Activated naive CD8-positive, alpha-beta T cell treated with anti-CD3 and anti-CD28 coated beads, Interleukin-2, amount 10 ng/mL, durations not matched to agents 7 days and 5 days (primary cell): ENCODE measurements around the gene NUDT3. TPM values are rescaled to one million over a fixed set of nuclear protein-coding genes. Genes with fewer than 3 reads are reported as not detected.
"Not testable (repeated sequence)": the region's sequence is repeated elsewhere in the genome, so short reads cannot be mapped to it uniquely, and the experiment has no call there.

Source experiments
- ATAC-seq: fragments of 150-1000 bp; cut with Tn5 transposase; one replicate; pipeline ENCODE4 v1.10.0; 2021; ENCODE audit warnings: low read depth, moderate library complexity
- POLR2A ChIA-PET: fragments of 350-600 bp; sonication (Branson Sonifier 250); formaldehyde crosslinking; loops from one replicate; lab custom pipeline; 2021; ENCODE audit warnings: antibody characterized with exemption; lab: Charles Lee
- DNase-seq: peaks from one replicate; pipeline ENCODE4 v3.0.0; 2021
- H3K27ac Mint-ChIP-seq: one replicate; pipeline ENCODE4 v1.8.0; 2022; ENCODE audit warnings: mild to moderate bottlenecking, mixed read lengths
- H3K27me3 Mint-ChIP-seq: one replicate; pipeline ENCODE4 v1.8.0; 2022; ENCODE audit warnings: mild to moderate bottlenecking, moderate library complexity, mixed read lengths
- H3K36me3 Mint-ChIP-seq: one replicate; pipeline ENCODE4 v1.8.0; 2021; ENCODE audit warnings: mild to moderate bottlenecking, mixed read lengths
- H3K4me1 Mint-ChIP-seq: one replicate; pipeline ENCODE4 v1.8.0; 2021; ENCODE audit warnings: mixed read lengths
- H3K4me3 Mint-ChIP-seq: one replicate; pipeline ENCODE4 v1.8.0; 2022; ENCODE audit warnings: mild to moderate bottlenecking, moderate library complexity, mixed read lengths
- H3K9me3 Mint-ChIP-seq: one replicate; pipeline ENCODE4 v1.8.0; 2021; ENCODE audit warnings: mixed read lengths
- total RNA-seq, 2 experiments: library from RNA; stranded (reverse); gene quantifications; one replicate each; pipeline ENCODE4 v1.2.3, GENCODE V29; 2021

NUDT3 gene
- total RNA-seq, 2 experiments from 2014 or later, result 17.7 to 18.7 TPM

DNA sequence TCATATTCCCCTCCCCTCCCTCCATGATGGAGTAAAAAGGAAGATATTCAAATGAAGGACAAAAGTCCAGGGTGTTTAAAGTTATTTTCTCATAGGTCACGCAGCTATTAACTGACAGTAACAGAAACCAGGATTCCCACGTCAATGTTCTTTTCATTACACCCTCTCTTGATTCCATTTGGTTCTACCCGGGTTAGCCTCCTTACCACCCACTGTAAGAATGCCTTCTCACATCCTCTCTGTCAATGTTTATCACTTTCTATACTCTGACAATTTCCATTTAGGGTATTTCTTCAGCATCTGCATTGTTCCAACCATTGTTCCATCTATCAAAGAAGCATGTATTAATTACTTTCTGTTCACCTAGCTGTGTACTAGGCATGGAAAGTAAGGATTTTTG, 52.1 kb downstream of the NUDT3 start:
- no peak overlapping the region for H3K27ac Mint-ChIP-seq
- H3K27me3 Mint-ChIP-seq, result no peaks in the 10 kb centered on the region
- no peak overlapping the region for H3K4me3 Mint-ChIP-seq
- peaks cover 3% of the 10 kb centered on the region for H3K9me3 Mint-ChIP-seq
- DNase-seq (no peak), ATAC-seq (no peak)
- peaks cover 37% of the 10 kb centered on the region for H3K4me1 Mint-ChIP-seq
- peaks cover 22% of the 10 kb centered on the region for H3K36me3 Mint-ChIP-seq
- POLR2A ChIA-PET, result no interaction called here

DNA sequence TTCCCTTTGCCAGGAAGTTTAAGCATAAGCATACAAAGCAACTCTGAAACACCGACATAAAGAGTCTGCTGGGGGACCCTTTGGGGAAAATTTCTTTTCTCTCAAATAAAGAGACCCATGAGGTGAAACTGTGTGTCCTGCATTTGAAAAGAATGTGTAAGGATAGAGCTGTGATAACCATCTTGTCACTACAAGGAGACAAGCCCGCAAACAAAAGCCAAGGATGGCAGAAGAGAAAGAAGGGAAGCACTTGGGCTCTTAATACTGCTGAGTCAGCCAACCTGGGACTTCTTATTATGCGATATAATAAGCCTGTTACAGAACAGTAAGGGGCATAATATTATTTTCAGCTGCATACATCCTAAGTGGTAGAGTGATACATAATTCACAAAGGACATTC, 52.5 kb downstream of the NUDT3 start:
- peaks cover 3% of the 10 kb centered on the region for H3K9me3 Mint-ChIP-seq
- H3K4me3 Mint-ChIP-seq, result no peak overlapping the region
- ATAC-seq (no peak), DNase-seq (no peak)
- H3K36me3 Mint-ChIP-seq, result peaks cover 22% of the 10 kb centered on the region
- H3K4me1 Mint-ChIP-seq, result peaks cover 37% of the 10 kb centered on the region
- no peak overlapping the region for H3K27ac Mint-ChIP-seq
- POLR2A ChIA-PET, result no interaction called here
- no peaks in the 10 kb centered on the region for H3K27me3 Mint-ChIP-seq

DNA sequence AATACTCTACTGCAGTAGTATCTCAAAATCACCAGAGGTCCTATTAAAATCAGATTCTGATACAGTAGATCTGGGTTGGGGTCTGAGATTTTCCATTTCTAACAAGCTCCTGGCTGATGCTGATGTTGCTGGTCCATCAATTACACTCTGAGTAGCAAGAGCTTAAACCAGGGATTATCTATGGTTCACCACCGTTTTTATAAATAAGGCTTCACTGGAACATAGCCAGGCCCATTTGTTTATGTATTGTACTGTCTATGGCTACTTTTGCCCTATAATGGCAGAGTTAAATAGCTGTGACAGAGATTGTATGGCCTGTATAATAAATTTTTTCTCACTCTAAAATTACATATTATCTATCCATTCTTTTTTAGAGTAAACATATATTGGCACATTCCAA, 53.0 kb downstream of the NUDT3 start:
- Mint-ChIP-seq H3K4me1 (peaks cover 34% of the 10 kb centered on the region), H3K27me3 (no peaks in the 10 kb centered on the region), H3K9me3 (peaks cover 3% of the 10 kb centered on the region), H3K36me3 (peaks cover 22% of the 10 kb centered on the region), H3K27ac (no peak overlapping the region), H3K4me3 (no peak overlapping the region)
- ATAC-seq, result no peak
- POLR2A ChIA-PET, result no interaction called here
- no peak for DNase-seq

DNA sequence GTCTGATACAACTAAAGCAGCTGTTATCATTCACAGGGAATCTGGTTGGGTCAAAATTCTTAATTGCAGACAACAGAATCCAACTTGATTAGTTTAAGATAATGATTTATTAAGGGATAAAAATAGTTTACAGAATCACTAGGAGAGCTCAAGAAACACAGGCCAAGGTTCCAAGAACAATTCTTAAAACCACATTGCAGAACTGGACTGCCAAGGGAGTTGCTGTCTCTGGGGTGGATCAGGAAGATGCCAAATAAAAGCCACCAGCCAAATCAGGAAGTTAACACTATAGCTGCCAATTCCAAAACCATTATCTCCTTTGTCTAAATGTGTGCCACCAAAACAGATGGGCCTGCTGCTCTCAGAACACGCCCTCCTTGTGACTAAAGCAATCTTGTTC, 53.7 kb downstream of the NUDT3 start:
- DNase-seq (no peak), ATAC-seq (no peak)
- H3K4me1 Mint-ChIP-seq, result peaks cover 28% of the 10 kb centered on the region
- POLR2A ChIA-PET, result no interaction called here
- no peak overlapping the region for H3K27ac Mint-ChIP-seq
- H3K36me3 Mint-ChIP-seq, result peaks cover 22% of the 10 kb centered on the region
- no peaks in the 10 kb centered on the region for H3K9me3 Mint-ChIP-seq
- no peak overlapping the region for H3K4me3 Mint-ChIP-seq
- no peaks in the 10 kb centered on the region for H3K27me3 Mint-ChIP-seq

DNA sequence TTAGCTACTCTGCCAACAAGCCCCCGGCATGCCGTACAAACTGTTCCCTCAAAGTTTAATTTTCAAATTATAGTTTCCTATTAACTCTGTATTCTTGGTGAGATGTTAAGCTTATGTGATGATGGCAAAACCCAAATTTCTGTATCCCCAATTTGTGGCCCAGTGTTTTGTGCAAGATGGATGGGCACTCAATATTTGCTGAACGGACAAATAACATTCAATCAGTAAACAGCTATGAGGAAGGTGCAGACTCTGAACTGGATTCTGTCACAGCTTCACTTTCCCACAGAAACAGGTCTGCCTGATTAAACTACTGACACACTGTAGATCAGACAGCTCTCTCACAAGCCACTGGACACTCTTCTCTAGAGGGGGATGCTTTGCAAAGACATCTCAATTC, 54.1 kb downstream of the NUDT3 start:
- peaks cover 22% of the 10 kb centered on the region for H3K36me3 Mint-ChIP-seq

DNA sequence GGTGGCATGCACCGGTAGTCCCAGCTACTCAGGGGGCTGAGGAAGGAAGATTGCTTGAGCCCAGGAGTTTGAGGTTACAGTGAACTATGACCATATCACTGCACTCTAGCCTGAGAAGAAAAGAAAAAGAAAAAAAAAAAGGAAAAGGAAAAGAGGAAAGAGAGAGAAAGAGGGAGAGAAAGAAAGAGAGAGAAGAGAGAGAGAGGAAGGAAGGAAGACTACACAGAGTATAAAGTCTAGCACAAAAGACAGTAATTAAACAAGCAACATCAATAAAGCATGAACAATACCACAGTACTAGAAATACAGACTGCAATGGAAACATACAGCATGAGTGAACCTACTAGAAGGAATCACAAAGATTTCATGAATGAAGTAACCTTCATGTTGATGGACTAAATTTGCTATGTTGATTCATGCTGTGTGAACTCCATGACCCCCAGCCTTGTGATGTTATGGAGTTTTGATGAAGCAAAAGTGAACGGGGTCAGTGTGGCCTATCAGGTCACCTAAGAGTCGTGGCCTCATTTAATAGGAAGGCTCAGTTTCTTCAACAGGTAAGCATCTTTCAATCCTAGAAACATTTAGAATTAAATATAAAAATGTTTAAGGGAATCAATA, 57.6 kb downstream of the NUDT3 start:
- POLR2A ChIA-PET, result no interaction called here
- H3K4me1 Mint-ChIP-seq, result peaks cover 25% of the 10 kb centered on the region
- no peak overlapping the region for H3K27ac Mint-ChIP-seq
- no peak for DNase-seq
- H3K36me3 Mint-ChIP-seq, result peaks cover 11% of the 10 kb centered on the region
- ATAC-seq, result no peak
- no peaks in the 10 kb centered on the region for H3K9me3 Mint-ChIP-seq
- H3K4me3 Mint-ChIP-seq, result no peak overlapping the region
- no peaks in the 10 kb centered on the region for H3K27me3 Mint-ChIP-seq

More for the DNA sequence above, 54.1 kb downstream of the NUDT3 start:
- no peak overlapping the region for H3K4me3 Mint-ChIP-seq
- peaks cover 29% of the 10 kb centered on the region for H3K4me1 Mint-ChIP-seq
- H3K9me3 Mint-ChIP-seq, result no peaks in the 10 kb centered on the region
- ATAC-seq (no peak), DNase-seq (no peak)
- no peak overlapping the region for H3K27ac Mint-ChIP-seq
- no peaks in the 10 kb centered on the region for H3K27me3 Mint-ChIP-seq
- POLR2A ChIA-PET, result no interaction called here

DNA sequence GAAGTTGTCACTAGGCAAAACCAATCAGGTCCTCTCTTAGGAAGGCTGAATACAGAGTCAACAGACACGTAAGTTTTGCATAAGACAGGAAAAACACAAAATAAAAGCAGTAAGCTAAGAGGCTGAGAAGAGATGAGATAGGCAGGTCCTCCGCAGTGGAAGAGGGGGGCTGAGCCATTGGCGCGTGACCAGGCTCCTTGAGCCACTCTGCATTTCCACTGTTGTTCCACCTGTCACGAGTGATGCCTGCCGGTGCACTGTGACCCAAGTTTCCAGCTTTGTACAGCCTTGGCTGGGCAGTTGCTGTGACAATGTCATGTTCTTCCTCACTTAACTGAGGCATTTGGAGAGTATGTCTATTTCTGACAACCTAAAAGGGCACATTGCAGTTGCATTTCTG, 58.6 kb downstream of the NUDT3 start:
- H3K9me3 Mint-ChIP-seq, result no peaks in the 10 kb centered on the region
- ATAC-seq (no peak), DNase-seq (no peak)
- no peak overlapping the region for H3K4me3 Mint-ChIP-seq
- POLR2A ChIA-PET, result no interaction called here
- H3K4me1 Mint-ChIP-seq, result peaks cover 23% of the 10 kb centered on the region
- H3K27me3 Mint-ChIP-seq, result no peaks in the 10 kb centered on the region
- no peak overlapping the region for H3K27ac Mint-ChIP-seq
- peaks cover 14% of the 10 kb centered on the region for H3K36me3 Mint-ChIP-seq

DNA sequence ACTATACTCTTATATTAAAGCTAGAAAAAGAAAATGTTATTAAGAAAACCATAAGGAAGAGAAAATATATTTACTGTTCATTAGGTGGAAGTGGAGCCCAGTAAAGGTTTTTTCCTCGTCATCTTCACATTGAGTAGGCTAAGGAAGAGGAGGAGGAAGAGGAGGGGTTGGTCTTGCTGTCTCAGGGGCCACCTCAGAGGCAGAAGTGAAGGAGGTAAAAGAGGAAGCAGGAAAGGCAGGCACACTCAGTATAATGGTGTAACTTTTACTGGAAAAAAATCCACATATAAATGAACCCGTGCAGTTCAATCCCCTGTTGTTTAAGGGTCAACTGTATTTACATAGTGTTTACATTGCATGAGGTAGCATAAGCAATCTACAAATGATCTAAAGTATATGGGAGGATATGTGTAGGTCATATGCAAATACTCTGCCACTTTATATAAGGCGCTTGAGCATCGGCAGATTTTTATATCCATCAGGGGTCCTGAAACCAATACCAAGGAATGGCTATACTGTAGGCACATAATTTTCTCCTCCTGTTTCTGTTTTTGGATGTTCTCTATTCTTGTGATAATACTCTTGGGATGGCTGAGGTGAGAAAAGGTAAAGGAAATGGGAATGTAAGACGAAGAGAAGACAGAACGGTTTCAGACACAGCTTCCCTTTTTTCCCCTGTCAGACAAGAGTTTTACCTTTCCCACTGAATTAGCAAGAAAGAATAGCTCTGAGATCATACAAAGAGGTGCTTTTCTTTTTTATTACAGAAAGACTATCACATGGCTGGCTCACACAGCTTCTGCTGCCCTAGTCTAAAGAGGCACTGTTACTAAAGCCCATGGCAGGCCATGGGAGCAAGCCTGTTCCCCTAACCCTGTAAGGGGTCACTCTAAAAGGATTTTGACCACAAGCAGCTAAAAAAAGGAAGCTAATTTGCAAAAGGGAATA, 59.9 kb downstream of the NUDT3 start:
- Mint-ChIP-seq H3K27ac (no peak overlapping the region), H3K36me3 (peaks cover 14% of the 10 kb centered on the region), H3K4me1 (peaks cover 14% of the 10 kb centered on the region), H3K9me3 (no peaks in the 10 kb centered on the region), H3K4me3 (no peak overlapping the region), H3K27me3 (no peaks in the 10 kb centered on the region)
- ATAC-seq (no peak), DNase-seq (no peak)
- POLR2A ChIA-PET, result no interaction called here

DNA sequence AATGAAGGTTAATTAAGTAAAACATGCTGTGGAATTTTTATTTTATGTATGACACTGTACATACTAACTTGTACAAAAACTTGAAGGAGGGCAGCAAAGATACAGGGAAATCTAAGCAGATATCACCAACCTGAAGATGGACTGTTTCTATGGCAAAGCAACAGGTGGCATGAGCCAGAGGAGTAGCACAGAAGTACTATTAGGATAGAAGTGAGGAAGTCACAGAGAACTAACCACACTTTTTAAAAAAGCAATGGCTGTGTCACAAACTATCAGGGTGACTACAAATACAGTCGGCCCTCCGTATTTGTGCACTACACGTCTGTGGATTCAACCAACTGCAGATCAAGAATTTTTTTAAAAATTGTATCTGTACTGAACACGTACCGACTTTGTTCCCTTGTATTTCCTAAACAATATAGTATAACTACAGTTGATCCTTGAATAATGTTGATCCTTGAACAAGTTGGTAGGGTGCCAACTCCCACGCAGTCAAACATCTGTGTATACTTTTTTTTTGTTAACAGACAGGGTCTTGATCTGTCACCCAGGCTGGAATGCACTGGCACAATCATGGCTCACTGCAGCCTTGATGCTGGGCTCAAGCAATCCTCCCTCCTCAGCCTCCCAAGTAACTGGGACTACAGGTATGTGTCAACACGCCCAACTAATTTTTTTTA, 61.0 kb downstream of the NUDT3 start:
- Mint-ChIP-seq H3K27ac (no peak overlapping the region), H3K9me3 (no peaks in the 10 kb centered on the region), H3K27me3 (no peaks in the 10 kb centered on the region), H3K36me3 (peaks cover 12% of the 10 kb centered on the region), H3K4me1 (peaks cover 10% of the 10 kb centered on the region), H3K4me3 (no peak overlapping the region)
- ATAC-seq (no peak), DNase-seq (no peak)
- POLR2A ChIA-PET, result no interaction called here

DNA sequence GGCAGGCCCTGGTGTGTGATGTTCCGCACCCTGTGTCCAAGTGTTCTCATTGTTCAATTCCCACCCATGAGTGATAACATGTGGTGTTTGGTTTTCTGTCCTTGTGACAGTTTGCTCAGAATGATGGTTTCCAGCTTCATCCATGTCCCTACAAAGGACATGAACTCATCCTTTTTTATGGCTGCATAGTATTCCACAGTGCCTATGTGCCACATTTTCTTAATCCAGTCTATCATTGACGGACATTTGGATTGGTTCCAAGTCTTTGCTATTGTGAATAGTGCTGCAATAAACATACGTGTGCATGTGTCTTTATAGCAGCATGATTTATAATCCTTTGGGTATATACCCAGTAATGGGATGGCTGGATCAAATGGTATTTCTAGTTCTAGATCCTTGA, 62.7 kb downstream of the NUDT3 start:
- POLR2A ChIA-PET, result not testable (repeated sequence)

DNA sequence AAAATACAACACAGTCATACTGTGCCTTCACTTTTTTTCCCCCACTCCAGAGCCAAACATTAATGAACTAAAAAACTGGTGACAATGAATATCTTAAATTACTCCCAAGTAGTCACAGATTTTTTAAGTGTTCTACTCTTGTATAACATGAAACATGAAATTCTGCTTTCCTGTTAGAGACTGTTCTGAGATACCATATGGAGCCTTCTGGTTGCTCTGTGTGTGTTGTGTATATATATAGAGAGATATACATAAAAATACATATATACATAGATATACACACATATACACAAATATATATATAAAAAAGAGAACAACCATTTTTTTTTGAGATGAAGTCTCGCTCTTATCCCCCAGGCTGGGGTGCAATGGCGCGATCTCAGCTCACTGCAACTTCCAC, 63.5 kb downstream of the NUDT3 start:
- Mint-ChIP-seq H3K4me1 (peaks cover 8% of the 10 kb centered on the region), H3K4me3 (no peak overlapping the region), H3K27me3 (no peaks in the 10 kb centered on the region), H3K36me3 (peaks cover 8% of the 10 kb centered on the region), H3K27ac (no peak overlapping the region), H3K9me3 (no peaks in the 10 kb centered on the region)
- ATAC-seq (no peak), DNase-seq (no peak)
- POLR2A ChIA-PET, result no interaction called here

More for the DNA sequence above, 62.7 kb downstream of the NUDT3 start:
- H3K36me3 Mint-ChIP-seq, H3K27ac Mint-ChIP-seq, H3K9me3 Mint-ChIP-seq, H3K27me3 Mint-ChIP-seq, H3K4me1 Mint-ChIP-seq, H3K4me3 Mint-ChIP-seq, ATAC-seq, DNase-seq: not testable (repeated sequence)

DNA sequence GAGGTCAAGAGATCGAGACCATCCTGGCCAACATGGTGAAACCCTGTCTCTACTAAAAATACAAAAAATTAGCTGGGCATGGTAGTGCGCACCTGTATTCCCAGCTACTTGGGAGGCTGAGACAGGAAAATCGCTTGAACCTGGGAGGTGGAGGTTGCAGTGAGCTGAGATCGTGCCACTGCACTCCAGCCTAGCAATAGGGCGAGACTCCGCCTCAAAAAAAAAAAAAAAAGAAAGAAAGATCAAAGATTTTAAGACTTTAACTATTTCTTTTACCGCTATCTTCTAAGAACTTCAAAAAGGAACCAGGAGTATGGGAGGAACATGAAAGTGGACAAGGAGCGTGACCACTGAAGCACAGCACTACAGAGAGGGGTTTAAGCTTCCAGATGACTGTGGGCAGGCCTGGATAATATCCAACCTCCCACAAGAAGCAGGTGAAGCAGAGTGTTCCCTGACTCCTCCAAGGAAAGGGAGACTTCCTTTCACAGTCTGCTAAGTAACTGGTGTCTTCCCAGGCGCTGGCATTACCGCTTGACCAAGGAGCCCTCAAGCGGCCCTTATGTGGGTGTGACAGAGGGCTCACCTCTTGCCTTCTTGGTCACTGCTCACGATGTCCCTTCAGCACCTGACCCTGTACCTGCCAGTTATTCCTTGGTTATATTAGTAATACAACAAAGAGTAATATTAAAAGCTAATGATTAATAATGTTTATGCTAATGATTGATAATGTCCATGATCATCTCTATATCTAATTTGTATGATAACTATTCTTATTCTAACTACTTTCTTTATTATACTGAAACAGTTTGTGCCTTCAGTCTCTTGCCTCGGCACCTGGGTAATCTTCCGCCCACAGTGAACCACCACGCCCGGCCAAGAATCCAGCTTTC, 64.9 kb downstream of the NUDT3 start:
- H3K27me3 Mint-ChIP-seq, POLR2A ChIA-PET, H3K9me3 Mint-ChIP-seq, H3K27ac Mint-ChIP-seq, DNase-seq, H3K36me3 Mint-ChIP-seq, ATAC-seq, H3K4me3 Mint-ChIP-seq, H3K4me1 Mint-ChIP-seq: not testable (repeated sequence)

DNA sequence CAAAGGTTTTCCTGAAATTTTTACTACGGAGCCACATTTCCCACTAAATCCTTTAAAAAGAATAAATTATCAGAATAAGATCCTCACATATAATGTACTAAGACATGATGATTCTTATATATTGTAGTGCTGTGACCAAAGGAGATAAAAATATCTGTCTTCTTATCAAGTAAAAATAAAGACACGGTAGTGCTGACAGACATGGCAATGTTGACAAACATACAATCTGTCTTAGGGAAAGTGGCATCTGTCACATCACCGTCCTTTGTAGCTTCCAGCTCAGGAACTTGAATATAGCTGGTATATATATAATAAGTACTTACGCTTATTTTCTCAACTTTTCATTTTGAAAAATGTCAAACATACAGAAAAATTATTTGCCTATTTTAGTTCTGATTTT, 66.8 kb downstream of the NUDT3 start:
- POLR2A ChIA-PET, result no interaction called here
- Mint-ChIP-seq H3K36me3 (peaks cover 8% of the 10 kb centered on the region), H3K27ac (no peak overlapping the region), H3K4me1 (peaks cover 6% of the 10 kb centered on the region), H3K9me3 (no peaks in the 10 kb centered on the region), H3K4me3 (no peak overlapping the region), H3K27me3 (no peaks in the 10 kb centered on the region)
- DNase-seq (no peak), ATAC-seq (no peak)
